HepG2 (cell line): ENCODE data around the gene UBE2C. TPM values are rescaled to one million over a fixed set of nuclear protein-coding genes. Genes with fewer than 3 reads are reported as not detected.

Experiments used
- AGO2 ChIP-seq: fragments of 200-400 bp; formaldehyde crosslinking; optimal IDR thresholded peaks from 2 replicates; pipeline ENCODE3; 2017; ENCODE audit warnings: mild to moderate bottlenecking, low read depth, low read length, moderate library complexity
- ELF1 ChIP-seq: sonication (generic); formaldehyde crosslinking; IDR thresholded peaks from 2 replicates; pipeline ENCODE4 v1.4.0; 2020; ENCODE audit warnings: missing genetic modification reagents
- GPN1 ChIP-seq: sonication (generic); formaldehyde crosslinking; IDR thresholded peaks from 2 replicates; pipeline ENCODE4 v1.5.1; 2020; ENCODE audit warnings: missing genetic modification reagents, borderline replicate concordance
- IKZF1 ChIP-seq: fragments of 450-650 bp; IDR thresholded peaks from 2 replicates; pipeline ENCODE4 v1.7.1; 2016
- JUNB ChIP-seq: sonication (generic); formaldehyde crosslinking; IDR thresholded peaks from 2 replicates; pipeline ENCODE4 v1.8.0; 2022; ENCODE audit warnings: missing genetic modification reagents, mild to moderate bottlenecking, borderline replicate concordance
- LBX2 ChIP-seq: sonication (generic); formaldehyde crosslinking; IDR thresholded peaks from 2 replicates; pipeline ENCODE4 v1.5.0; 2020; ENCODE audit warnings: missing genetic modification reagents, mild to moderate bottlenecking, borderline replicate concordance
- NONO ChIP-seq, 2 experiments: fragments of 450-650 bp in 1 of 2; sonication (generic) in 1 of 2; formaldehyde crosslinking in 1 of 2; IDR thresholded peaks in 1 of 2; conservative IDR thresholded peaks in 1 of 2; 2 replicates each; pipeline versions ENCODE4 v1.6.1 to v1.8.0; 2017 to 2022; ENCODE audit warnings: mild to moderate bottlenecking in 1 of 2, missing genetic modification reagents in 1 of 2, moderate library complexity in 1 of 2
- RBM22 ChIP-seq: fragments of 200-400 bp; formaldehyde crosslinking; optimal IDR thresholded peaks from 2 replicates; pipeline ENCODE3; 2017; ENCODE audit warnings: mild to moderate bottlenecking, low read length, moderate library complexity
- REL ChIP-seq: sonication (generic); formaldehyde crosslinking; conservative IDR thresholded peaks from 2 replicates; pipeline ENCODE4 v1.8.0; 2022; ENCODE audit warnings: mild to moderate bottlenecking, missing genetic modification reagents, moderate library complexity
- RORA ChIP-seq: sonication (generic); formaldehyde crosslinking; IDR thresholded peaks from 2 replicates; pipeline ENCODE4 v1.5.0; 2020; ENCODE audit warnings: mild to moderate bottlenecking, missing genetic modification reagents, moderate library complexity
- RXRA ChIP-seq: sonication (generic); formaldehyde crosslinking; IDR thresholded peaks from 2 replicates; pipeline ENCODE4 v1.5.1; 2020; ENCODE audit warnings: missing genetic modification reagents
- SMAD9 ChIP-seq: sonication (generic); formaldehyde crosslinking; IDR thresholded peaks from 2 replicates; pipeline ENCODE4 v1.5.1; 2020; ENCODE audit warnings: mild to moderate bottlenecking, missing genetic modification reagents
- SP4 ChIP-seq: sonication (generic); formaldehyde crosslinking; IDR thresholded peaks from 2 replicates; pipeline ENCODE4 v1.8.1; 2023; ENCODE audit warnings: mild to moderate bottlenecking, missing genetic modification reagents
- TAF15 ChIP-seq: fragments of 200-400 bp; formaldehyde crosslinking; IDR thresholded peaks from one replicate; pipeline ENCODE4 v1.6.1; 2018; ENCODE audit warnings: mild to moderate bottlenecking, low read depth, low read length; ENCODE audit not compliant: poor library complexity, severe bottlenecking
- TSC22D2 ChIP-seq: sonication (generic); formaldehyde crosslinking; IDR thresholded peaks from 2 replicates; pipeline ENCODE4 v1.5.1; 2020; ENCODE audit warnings: missing genetic modification reagents, mild to moderate bottlenecking, borderline replicate concordance
- ZHX2 ChIP-seq, 2 experiments: sonication (generic) in 1 of 2; formaldehyde crosslinking in 1 of 2; IDR thresholded peaks; 2 replicates each; pipeline versions ENCODE4 v1.6.1 to v1.9.0; 2014 to 2022; ENCODE audit warnings: antibody characterized with exemption in 1 of 2, borderline replicate concordance in 1 of 2, inconsistent platforms in 1 of 2, low read depth in 1 of 2, missing genetic modification reagents in 1 of 2
- ZNF446 ChIP-seq: sonication (generic); formaldehyde crosslinking; IDR thresholded peaks from 2 replicates; pipeline ENCODE4 v1.5.0; 2020; ENCODE audit warnings: mild to moderate bottlenecking, missing genetic modification reagents
- ZNF512 ChIP-seq: sonication (generic); formaldehyde crosslinking; IDR thresholded peaks from 2 replicates; pipeline ENCODE4 v1.4.0; 2020; ENCODE audit warnings: mild to moderate bottlenecking, missing genetic modification reagents
- ZNF552 ChIP-seq: sonication (generic); formaldehyde crosslinking; IDR thresholded peaks from 2 replicates; pipeline ENCODE4 v1.9.0; 2022; ENCODE audit warnings: missing genetic modification reagents, mild to moderate bottlenecking, borderline replicate concordance
- ZNF569 ChIP-seq: sonication (generic); formaldehyde crosslinking; IDR thresholded peaks from 2 replicates; pipeline ENCODE4 v1.5.0; 2020; ENCODE audit warnings: mild to moderate bottlenecking, missing genetic modification reagents, moderate library complexity, borderline replicate concordance
- ZNF605 ChIP-seq: sonication (generic); formaldehyde crosslinking; IDR thresholded peaks from 2 replicates; pipeline ENCODE4 v1.8.0; 2022; ENCODE audit warnings: mild to moderate bottlenecking, missing genetic modification reagents
- polyA plus RNA-seq, 8 experiments: library from polyadenylated mRNA; depleted of rRNA in 3 of 8; stranded (reverse) in 7 of 8; unstranded in 1 of 8; fragments of >200 nt; fragmentation: Illumina TruSeq in 4 of 8; extraction: Trizol in 4 of 8; gene quantifications; 2 replicates each; pipeline versions ENCODE4 v1.2.1 to v1.2.3, GENCODE V29; 2011 to 2016; ENCODE audit warnings: low read depth in 4 of 8, missing spikeins in 1 of 8, mixed read lengths in 1 of 8; ENCODE audit not compliant: insufficient read depth in 1 of 8
- total RNA-seq, 5 experiments: library from RNA; depleted of rRNA; stranded (reverse); fragments of >200 nt; fragmentation: Illumina TruSeq; extraction: Trizol; gene quantifications; 2 replicates each; pipeline ENCODE4 v1.2.3, GENCODE V29; 2016; ENCODE audit warnings: low read depth in 1 of 5

The UBE2C gene
- total and polyA plus RNA-seq, 2 of the 13 experiments (the other 11 are each of a cell fraction or from before 2014, with no cell fraction given) = 100 to 123 TPM

DNA sequence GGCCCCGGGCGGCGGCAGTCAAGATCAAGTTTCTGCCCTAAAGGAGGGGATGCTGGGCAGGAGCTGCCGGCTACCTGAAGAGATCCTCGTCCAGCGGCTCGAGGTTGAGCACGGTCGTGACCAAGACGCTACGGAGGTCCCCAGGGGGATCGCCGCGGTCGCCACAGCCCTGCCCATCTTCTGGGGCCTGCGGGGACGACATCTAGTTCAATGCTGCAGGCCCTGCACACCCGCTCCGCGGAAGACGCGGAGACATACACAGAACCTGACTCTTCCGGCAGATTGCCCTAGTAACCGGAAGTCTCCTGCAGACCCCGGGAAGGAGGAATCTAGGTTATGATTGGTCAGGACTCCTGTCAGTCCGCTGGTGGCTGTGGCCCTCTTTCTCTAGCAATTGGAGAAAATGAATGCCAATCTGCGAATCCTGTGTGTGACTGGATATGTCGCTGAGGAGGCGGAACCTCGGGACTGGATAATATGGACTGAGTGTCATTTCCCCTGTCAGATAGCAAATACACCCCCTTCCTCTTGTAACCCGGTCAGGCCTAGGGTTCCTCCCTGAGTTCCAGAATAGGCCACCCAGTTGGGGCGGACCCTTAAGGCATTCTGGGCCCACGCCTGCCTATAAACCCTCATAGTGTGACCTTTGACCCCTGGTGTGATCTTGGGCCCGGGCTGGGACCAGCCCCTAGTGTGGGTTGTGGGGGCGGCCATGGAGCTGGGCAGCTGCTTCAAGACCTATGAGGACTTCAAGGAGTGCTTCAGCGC is 44.9 kb downstream of the UBE2C start, which contains the start of the genes ACOT8 and ZSWIM3 (continued):
- TF ChIP-seq ZHX2 (IDR thresholded peaks at IDR 0.05; ENCODE audit: low read depth) (peak; percentile 81), ZHX2 (CRISPR knock-in tag; IDR thresholded peaks at IDR 0.05; ENCODE audit: borderline replicate concordance) (no peak; the same call in 1 of the 2 replicates), ELF1 (CRISPR knock-in tag) (peak; percentile 96), ZNF569 (CRISPR knock-in tag) (no peak), SP4 (CRISPR knock-in tag) (peak; percentile 84), AGO2 (no peak), ZNF605 (CRISPR knock-in tag) (peak; percentile 86; the same call in 1 of the 2 replicates), ZNF446 (CRISPR knock-in tag) (peak; percentile 81; the same call in 1 of the 2 replicates), LBX2 (CRISPR knock-in tag) (peak; percentile 90; the same call in 1 of the 2 replicates), NONO (IDR thresholded peaks at IDR 0.05) (no peak), NONO (CRISPR knock-in tag; conservative IDR thresholded peaks at IDR 0.05) (no peak), TAF15 (peak; percentile 82), ZNF512 (CRISPR knock-in tag) (no peak), RXRA (peak; percentile 33; the same call in 1 of the 2 replicates), IKZF1 (no peak), TSC22D2 (CRISPR knock-in tag) (no peak; the same call in 1 of the 2 replicates), JUNB (CRISPR knock-in tag) (no peak), REL (CRISPR knock-in tag) (no peak), ZNF552 (CRISPR knock-in tag) (no peak), SMAD9 (CRISPR knock-in tag) (0 out of 2 replicates have a peak, but pooled peaks have one; percentile 86), GPN1 (CRISPR knock-in tag) (0 out of 2 replicates have a peak, but pooled peaks have one; percentile 59), RORA (no peak), RBM22 (no peak)
